Stimulated activated effector memory CD8-positive, alpha-beta T cell treated with anti-CD3 and anti-CD28 coated beads, Interleukin-12 subunit alpha, Interleukin-12 subunit beta, amount 100 ng/mL, for 72 hours (primary cell): ENCODE results near the gene C1QTNF6.

Experiments used
- ATAC-seq: fragments of 150-1000 bp; cut with Tn5 transposase; 2 replicates; pipeline ENCODE4 v1.10.0; 2021
- DNase-seq, 2 donors: peaks; one replicate each; pipeline ENCODE4 v3.0.0; 2021 to 2022; ENCODE audit warnings: low spot score in 2 of 2
- H3K27ac Mint-ChIP-seq: one replicate; pipeline ENCODE4 v1.8.0; 2022; ENCODE audit warnings: mild to moderate bottlenecking, mixed read lengths
- H3K36me3 Mint-ChIP-seq: one replicate; pipeline ENCODE4 v1.8.0; 2022; ENCODE audit warnings: mild to moderate bottlenecking, mixed read lengths
- H3K4me1 Mint-ChIP-seq: one replicate; pipeline ENCODE4 v1.8.0; 2022; ENCODE audit warnings: mixed read lengths
- H3K4me3 Mint-ChIP-seq: one replicate; pipeline ENCODE4 v1.8.0; 2022; ENCODE audit warnings: mild to moderate bottlenecking, mixed read lengths
- H3K9me3 Mint-ChIP-seq: one replicate; pipeline ENCODE4 v1.8.0; 2022; ENCODE audit warnings: mixed read lengths

C1QTNF6 gene

DNA sequence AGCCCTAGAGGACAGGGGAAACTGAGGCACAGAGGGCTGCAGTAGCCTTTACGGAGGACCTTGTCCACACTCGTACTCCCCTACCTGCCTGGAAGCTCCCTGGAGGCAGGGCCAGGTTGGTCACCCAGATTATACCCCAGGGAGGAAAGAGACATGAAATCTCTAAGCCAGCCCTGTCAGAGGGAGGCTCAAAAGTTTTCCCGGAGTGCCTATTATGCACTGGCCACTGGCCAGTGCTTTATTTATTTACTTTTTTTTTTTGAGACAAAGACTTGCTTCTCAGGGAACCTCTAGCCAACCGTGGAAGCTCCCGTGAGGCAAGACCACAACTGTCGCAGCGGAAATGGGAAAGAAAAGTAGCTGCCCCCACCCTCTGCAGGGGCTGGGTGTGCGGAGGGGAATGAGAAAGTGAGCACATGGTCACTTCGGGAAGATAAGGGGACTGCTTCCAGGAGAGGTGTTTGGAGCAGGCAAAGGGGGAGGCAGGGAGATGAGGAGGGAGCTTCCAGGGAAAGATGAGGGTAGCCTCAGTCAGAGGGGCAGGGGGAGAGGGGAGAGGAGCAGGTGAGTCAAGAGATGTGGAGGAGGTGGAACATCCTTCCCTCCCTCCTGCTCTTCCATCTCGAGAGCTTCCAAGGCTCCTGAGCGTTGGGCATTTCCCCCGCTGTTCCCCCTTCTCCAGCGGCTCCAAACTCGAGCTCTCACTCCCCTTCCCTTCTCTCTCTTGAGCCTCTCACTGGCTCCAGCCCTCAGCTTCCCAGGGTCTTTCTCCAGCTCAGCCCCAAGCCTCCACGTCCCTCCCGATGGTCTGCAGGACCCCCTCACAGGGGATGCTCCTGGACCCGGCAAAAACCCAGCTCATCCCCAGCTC lies 42.6 kb downstream of the C1QTNF6 start:
- H3K36me3 Mint-ChIP-seq = peaks cover 100% of the 10 kb centered on the region
- H3K9me3 Mint-ChIP-seq = no peaks in the 10 kb centered on the region
- DNase-seq = no peak
- peaks cover 88% of the 10 kb centered on the region for H3K4me1 Mint-ChIP-seq
- peak overlapping the region; percentile 96 for H3K4me3 Mint-ChIP-seq
- ATAC-seq = no peak
- peak overlapping the region; percentile 98 for H3K27ac Mint-ChIP-seq

DNA sequence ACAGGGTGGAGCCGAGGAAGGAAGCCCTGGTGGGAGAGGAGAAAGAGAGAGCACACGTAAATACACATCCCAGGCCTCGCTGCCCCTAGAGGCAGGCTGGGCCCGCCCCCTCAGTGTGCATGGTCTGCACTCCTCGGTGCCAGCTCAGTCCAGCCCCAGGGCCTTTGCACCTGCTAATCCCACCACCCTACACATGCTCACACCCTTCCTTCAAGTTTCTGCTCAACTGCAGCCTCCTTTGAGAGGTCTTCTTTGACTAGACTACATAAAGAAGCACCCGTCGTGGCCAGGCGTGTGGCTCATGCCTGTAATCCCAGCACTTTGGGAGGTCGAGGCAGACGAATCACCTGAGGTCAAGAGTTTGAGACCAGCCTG lies 43.9 kb downstream of the C1QTNF6 start:
- H3K27ac Mint-ChIP-seq = peak overlapping the region; percentile 98
- peaks cover 100% of the 10 kb centered on the region for H3K36me3 Mint-ChIP-seq
- H3K4me3 Mint-ChIP-seq = peak overlapping the region; percentile 96
- no peak for DNase-seq
- ATAC-seq = no peak
- H3K4me1 Mint-ChIP-seq = peaks cover 86% of the 10 kb centered on the region
- no peaks in the 10 kb centered on the region for H3K9me3 Mint-ChIP-seq

DNA sequence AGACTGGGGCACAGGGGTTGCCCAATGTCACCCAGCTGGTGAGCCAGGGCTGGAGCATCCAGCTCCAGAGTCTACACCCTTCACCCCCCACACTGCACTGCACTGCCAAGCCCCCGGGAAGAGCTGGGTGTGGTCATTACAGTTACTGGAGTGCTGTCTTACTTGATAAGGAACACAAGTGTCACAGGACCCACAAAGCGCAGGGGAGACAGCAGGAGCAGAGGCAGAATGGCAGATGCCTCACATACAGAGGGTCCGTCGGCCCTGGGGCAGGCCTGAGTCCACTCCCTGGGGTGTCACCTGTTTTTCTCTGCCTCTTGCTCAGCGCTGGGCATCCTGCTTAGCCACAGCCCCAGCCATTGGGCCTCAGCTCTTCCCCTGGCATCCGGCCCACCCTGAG lies 46.1 kb downstream of the C1QTNF6 start:
- peak overlapping the region; percentile 96 for H3K4me3 Mint-ChIP-seq
- ATAC-seq (no peak), DNase-seq (no peak)
- peaks cover 100% of the 10 kb centered on the region for H3K36me3 Mint-ChIP-seq
- peak overlapping the region; percentile 98 for H3K27ac Mint-ChIP-seq
- H3K9me3 Mint-ChIP-seq = no peaks in the 10 kb centered on the region
- H3K4me1 Mint-ChIP-seq = peaks cover 92% of the 10 kb centered on the region

DNA sequence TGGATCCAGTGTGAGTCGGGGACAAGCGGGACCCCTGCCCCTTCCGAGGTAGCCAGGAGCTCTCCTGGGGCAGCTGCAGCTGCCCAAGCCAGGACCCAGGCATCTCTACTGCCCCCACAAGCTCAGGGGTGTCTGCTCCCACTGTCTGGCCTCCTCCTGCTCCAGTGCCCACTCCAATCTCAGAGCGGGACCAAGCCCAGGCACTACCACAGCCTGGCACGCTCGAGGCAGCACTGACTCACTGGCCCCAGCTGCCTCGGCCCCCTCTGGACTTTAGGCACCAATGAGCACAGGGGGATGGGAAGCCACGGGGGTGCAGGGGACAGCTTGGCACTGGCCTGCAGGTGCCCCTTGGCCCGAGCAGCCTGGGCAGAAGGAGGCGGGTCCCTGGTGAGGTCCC lies 46.6 kb downstream of the C1QTNF6 start:
- Mint-ChIP-seq H3K9me3 (no peaks in the 10 kb centered on the region), H3K36me3 (peaks cover 100% of the 10 kb centered on the region), H3K27ac (peak overlapping the region; percentile 98), H3K4me3 (peak overlapping the region; percentile 96), H3K4me1 (peaks cover 92% of the 10 kb centered on the region)
- DNase-seq (no peak), ATAC-seq (no peak)

- Mint-ChIP-seq H3K4me3 (peak overlapping the region; percentile 96), H3K27ac (peak overlapping the region; percentile 98), H3K4me1 (peaks cover 91% of the 10 kb centered on the region), H3K36me3 (peaks cover 100% of the 10 kb centered on the region), H3K9me3 (no peaks in the 10 kb centered on the region)
- ATAC-seq = no peak
- no peak for DNase-seq
Observed at GRCh38 chr22:37140686-37141323, 47.2 kb downstream of the C1QTNF6 start.

DNA sequence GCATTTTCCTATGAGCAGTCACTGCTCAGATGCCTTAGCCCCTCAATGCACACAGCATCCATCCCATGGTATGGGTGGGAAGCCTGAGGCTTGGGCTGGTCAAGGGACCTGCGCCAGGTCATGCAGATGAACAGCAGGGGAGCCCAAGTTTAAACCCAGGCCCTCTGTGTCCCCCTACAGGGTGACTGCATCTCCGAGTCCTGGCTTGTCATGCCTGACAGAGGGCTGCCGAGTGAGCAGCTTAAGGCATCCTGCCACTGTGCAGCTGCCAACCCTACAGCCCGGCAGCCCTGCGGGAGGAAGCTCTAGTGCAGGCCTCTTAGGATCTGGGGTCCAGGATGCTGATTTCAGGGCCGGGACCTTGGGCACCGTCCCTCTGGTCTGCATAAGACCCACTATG lies 48.3 kb downstream of the C1QTNF6 start:
- H3K36me3 Mint-ChIP-seq = peaks cover 100% of the 10 kb centered on the region
- peak overlapping the region; percentile 97 for H3K27ac Mint-ChIP-seq
- H3K9me3 Mint-ChIP-seq = no peaks in the 10 kb centered on the region
- peaks cover 91% of the 10 kb centered on the region for H3K4me1 Mint-ChIP-seq
- ATAC-seq = peak; percentile 38
- no peak for DNase-seq
- H3K4me3 Mint-ChIP-seq = peak overlapping the region; percentile 62

DNA sequence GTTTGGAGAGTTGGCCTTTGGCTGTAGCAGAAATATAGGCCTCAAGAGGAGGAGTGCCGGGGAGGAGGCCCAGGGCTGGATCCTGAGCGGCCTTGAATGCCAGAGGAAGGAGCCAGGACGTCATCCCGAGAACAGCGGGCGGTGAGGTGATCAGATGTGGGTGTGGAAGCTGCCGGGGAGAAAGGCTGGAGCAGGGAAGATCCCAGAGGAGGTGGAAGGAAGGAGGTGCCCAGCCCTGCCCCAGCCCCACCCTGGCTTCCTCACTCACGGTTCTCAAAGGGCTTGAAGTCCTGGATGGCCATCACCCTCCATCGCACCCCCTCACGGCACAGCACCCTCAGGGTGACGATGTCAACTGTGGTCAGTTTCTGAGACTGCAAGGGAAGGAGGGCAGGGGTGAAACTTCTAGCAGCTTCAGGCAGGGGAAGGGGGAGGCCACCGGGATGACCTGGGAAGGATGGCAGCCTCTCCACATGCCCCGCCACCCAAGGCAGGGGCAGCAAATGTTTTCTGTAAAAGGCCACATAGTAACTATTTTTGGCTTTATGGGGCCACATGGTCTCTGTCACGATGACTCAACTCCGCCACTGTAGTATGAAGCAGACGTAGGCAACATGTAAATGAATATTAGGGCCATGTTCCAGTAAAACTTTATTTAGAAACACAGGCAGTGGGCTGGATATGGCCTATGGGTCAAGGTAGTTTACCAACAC lies 49.0 kb downstream of the C1QTNF6 start:
- peaks cover 88% of the 10 kb centered on the region for H3K4me1 Mint-ChIP-seq
- ATAC-seq (peak; percentile 39), DNase-seq (no peak)
- H3K27ac Mint-ChIP-seq = peak overlapping the region; percentile 97
- no peaks in the 10 kb centered on the region for H3K9me3 Mint-ChIP-seq
- peaks cover 100% of the 10 kb centered on the region for H3K36me3 Mint-ChIP-seq
- peak overlapping the region; percentile 62 for H3K4me3 Mint-ChIP-seq

GRCh38 chr22:37137903-37138665 lies 50.0 kb downstream of the C1QTNF6 start:
- Mint-ChIP-seq H3K36me3 (peaks cover 100% of the 10 kb centered on the region), H3K4me3 (peak overlapping the region; percentile 62), H3K27ac (peak overlapping the region; percentile 97), H3K9me3 (no peaks in the 10 kb centered on the region), H3K4me1 (peaks cover 87% of the 10 kb centered on the region)
- DNase-seq (no peak), ATAC-seq (peak; percentile 69)

GRCh38 chr22:37137131-37137530 lies 50.9 kb downstream of the C1QTNF6 start:
- ATAC-seq (no peak), DNase-seq (no peak)
- peak overlapping the region; percentile 62 for H3K4me3 Mint-ChIP-seq
- H3K9me3 Mint-ChIP-seq = no peaks in the 10 kb centered on the region
- H3K4me1 Mint-ChIP-seq = peaks cover 87% of the 10 kb centered on the region
- peaks cover 100% of the 10 kb centered on the region for H3K36me3 Mint-ChIP-seq
- peak overlapping the region; percentile 97 for H3K27ac Mint-ChIP-seq

DNA sequence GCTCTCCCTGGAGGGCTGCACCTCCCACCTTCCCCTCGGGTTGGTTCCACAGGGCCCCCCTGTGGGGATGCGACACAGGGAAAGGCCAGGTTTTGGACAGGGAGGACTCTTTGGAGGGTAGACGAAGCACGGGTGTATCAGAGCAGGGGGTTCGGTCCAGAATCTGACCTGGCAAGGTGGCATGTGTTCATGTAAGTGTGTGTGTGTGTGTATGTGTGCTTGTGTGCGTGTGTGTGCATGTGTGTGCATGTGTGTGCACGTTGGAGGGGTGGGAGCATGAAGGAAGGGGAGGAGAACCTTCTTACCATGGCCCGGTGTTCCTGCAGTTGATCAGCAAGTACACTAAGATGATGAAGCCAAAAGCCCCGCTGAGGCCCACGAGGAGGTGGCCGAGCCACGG lies 53.0 kb downstream of the C1QTNF6 start:
- Mint-ChIP-seq H3K36me3 (peaks cover 100% of the 10 kb centered on the region), H3K4me1 (peaks cover 77% of the 10 kb centered on the region), H3K27ac (peak overlapping the region; percentile 97), H3K9me3 (no peaks in the 10 kb centered on the region), H3K4me3 (no peak overlapping the region)
- ATAC-seq = no peak
- no peak for DNase-seq

DNA sequence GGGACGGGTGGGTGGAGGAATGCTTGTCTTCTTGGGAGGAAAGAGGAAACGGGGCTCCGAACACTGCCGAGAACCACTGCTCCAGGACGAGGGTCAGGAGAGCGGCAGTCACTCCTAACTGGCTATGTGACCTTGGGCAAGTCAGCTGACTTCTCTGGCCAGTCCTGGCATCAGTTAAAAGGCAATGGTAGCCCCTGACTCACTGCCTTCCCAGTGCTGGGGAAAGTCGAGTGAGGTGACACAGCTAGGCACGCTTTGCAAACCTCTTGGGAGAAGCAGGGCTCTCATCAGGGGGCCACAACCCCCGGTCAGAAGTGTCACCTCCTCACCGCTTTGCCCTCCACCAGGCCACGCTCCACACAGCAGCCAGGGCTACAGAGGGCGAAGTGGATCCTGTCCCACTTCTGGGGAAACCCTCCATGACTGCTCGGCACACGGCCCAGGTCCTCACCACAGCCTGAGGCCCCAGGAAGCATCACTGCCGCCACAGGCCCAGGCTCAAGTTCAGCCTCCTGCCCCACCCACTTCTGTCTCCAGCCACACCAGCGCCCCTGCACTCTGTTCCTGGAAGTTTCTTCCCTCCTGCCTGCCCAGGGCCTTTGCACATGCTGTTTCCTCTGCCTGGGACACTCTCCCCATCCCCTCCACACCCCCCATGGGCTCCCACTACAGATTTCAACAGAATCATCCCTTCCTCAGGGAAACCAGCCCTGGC lies 54.6 kb downstream of the C1QTNF6 start:
- Mint-ChIP-seq H3K4me3 (peak overlapping the region; percentile 17), H3K9me3 (no peaks in the 10 kb centered on the region), H3K4me1 (peaks cover 76% of the 10 kb centered on the region), H3K36me3 (peaks cover 100% of the 10 kb centered on the region), H3K27ac (peak overlapping the region; percentile 97)
- ATAC-seq (peak; percentile 41), DNase-seq (no peak)

DNA sequence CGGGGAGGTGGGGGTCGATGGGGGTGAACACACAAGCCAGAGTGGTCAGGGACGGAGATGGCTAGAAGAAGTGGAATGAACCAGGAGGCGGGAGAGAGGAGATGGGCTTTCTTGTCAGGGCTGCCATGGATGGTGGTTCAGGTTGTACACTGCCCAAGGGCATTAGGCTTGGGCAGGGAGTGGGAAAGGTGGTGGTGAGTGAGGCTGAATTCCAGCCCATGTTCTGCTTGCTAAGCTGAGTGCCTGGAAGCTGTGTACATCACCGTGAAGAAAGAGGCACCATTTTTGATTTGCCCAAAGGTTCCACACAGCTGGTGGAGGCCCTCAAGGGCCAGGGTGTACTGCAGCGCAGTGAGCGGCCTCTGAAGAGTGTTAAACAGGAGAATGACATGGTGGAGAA lies 55.3 kb downstream of the C1QTNF6 start:
- peaks cover 100% of the 10 kb centered on the region for H3K36me3 Mint-ChIP-seq
- H3K9me3 Mint-ChIP-seq = no peaks in the 10 kb centered on the region
- H3K4me3 Mint-ChIP-seq = peak overlapping the region; percentile 17
- DNase-seq (no peak), ATAC-seq (no peak)
- peaks cover 76% of the 10 kb centered on the region for H3K4me1 Mint-ChIP-seq
- H3K27ac Mint-ChIP-seq = peak overlapping the region; percentile 97
